ENCODE data around the gene OBSCN. TPM values are rescaled to one million over a fixed set of nuclear protein-coding genes. Genes with fewer than 3 reads are reported as not detected.

The OBSCN gene, protein sequence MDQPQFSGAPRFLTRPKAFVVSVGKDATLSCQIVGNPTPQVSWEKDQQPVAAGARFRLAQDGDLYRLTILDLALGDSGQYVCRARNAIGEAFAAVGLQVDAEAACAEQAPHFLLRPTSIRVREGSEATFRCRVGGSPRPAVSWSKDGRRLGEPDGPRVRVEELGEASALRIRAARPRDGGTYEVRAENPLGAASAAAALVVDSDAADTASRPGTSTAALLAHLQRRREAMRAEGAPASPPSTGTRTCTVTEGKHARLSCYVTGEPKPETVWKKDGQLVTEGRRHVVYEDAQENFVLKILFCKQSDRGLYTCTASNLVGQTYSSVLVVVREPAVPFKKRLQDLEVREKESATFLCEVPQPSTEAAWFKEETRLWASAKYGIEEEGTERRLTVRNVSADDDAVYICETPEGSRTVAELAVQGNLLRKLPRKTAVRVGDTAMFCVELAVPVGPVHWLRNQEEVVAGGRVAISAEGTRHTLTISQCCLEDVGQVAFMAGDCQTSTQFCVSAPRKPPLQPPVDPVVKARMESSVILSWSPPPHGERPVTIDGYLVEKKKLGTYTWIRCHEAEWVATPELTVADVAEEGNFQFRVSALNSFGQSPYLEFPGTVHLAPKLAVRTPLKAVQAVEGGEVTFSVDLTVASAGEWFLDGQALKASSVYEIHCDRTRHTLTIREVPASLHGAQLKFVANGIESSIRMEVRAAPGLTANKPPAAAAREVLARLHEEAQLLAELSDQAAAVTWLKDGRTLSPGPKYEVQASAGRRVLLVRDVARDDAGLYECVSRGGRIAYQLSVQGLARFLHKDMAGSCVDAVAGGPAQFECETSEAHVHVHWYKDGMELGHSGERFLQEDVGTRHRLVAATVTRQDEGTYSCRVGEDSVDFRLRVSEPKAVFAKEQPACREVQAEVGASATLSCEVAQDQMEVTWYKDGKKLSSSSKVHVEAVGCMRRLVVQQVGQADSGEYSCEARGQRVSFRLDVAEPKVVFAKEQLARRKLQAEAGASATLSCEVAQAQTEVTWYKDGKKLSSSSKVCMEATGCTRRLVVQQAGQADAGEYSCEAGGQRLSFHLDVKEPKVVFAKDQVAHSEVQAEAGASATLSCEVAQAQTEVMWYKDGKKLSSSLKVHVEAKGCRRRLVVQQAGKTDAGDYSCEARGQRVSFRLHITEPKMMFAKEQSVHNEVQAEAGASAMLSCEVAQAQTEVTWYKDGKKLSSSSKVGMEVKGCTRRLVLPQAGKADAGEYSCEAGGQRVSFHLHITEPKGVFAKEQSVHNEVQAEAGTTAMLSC (N-terminal part only)
- 10 to 100 TPM in 1 of 2 experiments, 1 to 10 TPM in 1; 5.7 to 10.4 TPM for total RNA-seq

DNA sequence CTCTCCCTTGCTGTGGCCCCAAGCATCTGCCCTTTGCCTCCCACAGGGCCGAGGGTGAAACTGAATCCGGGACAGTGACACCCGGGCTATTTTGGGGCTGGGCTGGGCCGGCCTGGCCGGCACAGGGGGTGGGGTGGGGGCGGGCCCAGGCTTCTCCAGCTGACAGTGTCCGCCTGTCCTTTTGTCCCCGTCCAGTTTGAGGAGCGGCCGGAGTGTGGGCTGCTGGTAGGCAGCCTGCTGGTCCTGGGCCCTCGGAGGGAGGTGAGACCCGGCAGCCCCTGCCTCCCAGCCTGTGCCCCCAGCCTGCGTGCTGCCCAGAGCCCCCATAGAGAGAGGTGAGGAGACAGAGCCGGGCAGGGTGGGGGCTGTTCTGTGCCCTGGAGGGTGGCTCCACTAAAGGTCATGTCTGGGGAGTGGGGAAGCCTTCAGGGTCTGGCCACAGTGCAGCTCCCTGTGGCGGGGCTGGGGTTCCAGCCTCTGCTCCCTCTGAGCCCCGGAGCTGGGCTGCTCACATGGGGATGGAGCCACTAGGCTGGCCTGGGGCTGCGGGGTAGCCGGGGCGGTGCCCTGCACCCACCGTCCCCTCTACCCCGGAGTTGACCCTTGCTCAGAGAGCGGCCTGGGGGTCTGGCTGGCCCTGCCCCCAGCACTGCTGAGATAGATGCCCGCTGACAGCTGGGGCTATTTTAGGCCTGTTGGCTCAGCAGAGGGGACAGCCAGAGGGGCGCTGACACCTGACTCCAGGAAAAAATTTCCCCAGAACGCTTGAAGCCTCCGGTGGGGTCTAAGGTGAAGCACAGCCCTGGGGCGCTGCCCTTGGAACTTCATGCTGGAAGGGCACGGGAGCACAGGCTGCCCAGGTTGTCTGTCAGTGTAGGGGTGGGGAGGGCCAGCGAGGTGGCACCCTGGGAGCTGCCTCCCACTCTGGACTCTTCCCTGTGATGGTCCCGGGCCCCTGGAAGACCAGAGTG is at the start of gene OBSCN:
OBSCN (plus strand) TSS at position 194 of the 971 bp plus-strand sequence. CDS start 3,740 bp downstream, outside the sequence.
- CTCF ChIA-PET: no interaction called here
- H3K4me3 Mint-ChIP-seq: no peak within 1 kb of the TSS
- H3K36me3 Mint-ChIP-seq: no peaks in the 10 kb centered on the region
- no peaks in the 10 kb centered on the region for H3K27me3 Mint-ChIP-seq
- ATAC-seq (no peak), DNase-seq (no peak)
- no peaks in the 10 kb centered on the region for H3K9me3 Mint-ChIP-seq (ENCODE audit: low read depth)
- no peak within 1 kb of the TSS for H3K27ac Mint-ChIP-seq
- H3K4me1 Mint-ChIP-seq: no peaks in the 10 kb centered on the region

DNA sequence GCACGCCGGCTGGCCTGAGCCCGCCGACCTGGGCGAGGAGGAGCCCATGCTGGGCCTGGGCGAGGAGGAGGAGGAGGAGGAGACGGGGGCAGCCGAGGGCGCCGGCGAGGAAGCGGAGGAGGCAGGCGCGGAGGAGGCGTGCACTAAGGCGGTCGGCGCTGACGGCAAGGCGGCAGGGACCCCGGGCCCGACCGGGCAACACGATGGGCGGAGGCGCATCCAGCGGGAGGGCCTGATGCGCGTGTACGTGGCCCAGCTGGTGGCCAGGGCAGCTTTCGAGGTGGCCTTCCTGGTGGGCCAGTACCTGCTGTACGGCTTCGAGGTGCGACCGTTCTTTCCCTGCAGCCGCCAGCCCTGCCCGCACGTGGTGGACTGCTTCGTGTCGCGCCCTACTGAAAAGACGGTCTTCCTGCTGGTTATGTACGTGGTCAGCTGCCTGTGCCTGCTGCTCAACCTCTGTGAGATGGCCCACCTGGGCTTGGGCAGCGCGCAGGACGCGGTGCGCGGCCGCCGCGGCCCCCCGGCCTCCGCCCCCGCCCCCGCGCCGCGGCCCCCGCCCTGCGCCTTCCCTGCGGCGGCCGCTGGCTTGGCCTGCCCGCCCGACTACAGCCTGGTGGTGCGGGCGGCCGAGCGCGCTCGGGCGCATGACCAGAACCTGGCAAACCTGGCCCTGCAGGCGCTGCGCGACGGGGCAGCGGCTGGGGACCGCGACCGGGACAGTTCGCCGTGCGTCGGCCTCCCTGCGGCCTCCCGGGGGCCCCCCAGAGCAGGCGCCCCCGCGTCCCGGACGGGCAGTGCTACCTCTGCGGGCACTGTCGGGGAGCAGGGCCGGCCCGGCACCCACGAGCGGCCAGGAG is 49.5 kb upstream of the OBSCN start:
- H3K27ac Mint-ChIP-seq: no peak overlapping the region
- peaks cover 30% of the 10 kb centered on the region for H3K4me1 Mint-ChIP-seq
- ATAC-seq: no peak
- CTCF ChIA-PET: interaction anchor here (1.3 kb wide), 1 partner anchor 48 kb away, joined by 3 read pairs; no protein-coding TSS in a partner anchor
- no peaks in the 10 kb centered on the region for H3K27me3 Mint-ChIP-seq
- no peak for DNase-seq
- H3K36me3 Mint-ChIP-seq: no peaks in the 10 kb centered on the region
- H3K4me3 Mint-ChIP-seq: no peak overlapping the region
- H3K9me3 Mint-ChIP-seq (ENCODE audit: low read depth): no peaks in the 10 kb centered on the region

DNA sequence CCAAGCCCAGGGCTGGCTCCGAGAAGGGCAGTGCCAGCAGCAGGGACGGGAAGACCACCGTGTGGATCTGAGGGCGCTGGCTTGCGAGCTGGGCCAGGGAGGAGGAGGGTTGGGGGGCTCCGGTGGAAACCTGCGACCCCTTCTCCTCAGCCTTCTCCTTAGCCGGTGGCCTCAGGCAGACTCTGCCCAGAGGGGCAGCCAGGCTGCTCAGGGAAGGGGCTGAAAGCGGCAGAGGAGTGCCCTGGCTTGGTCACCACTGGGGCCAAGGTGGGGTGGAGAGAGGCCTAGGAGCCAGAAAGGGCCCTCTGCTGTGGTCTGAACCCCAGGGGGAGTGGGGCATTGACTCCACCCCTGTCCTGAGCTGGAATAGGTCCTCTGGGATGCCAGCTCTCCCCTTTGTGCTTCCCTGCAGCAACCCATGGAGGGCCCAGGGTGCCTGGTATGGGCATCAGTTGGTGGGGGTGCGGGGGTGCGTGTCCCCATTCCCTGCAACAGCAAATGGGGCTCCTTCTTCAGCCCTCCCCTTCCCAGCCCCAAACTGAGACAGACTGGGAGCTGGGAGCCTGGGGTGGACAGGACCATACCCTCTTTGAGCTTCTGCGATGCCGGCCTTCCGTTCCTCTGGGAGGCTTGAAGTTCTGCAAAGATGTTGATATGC is 48.7 kb upstream of the OBSCN start:
- no peaks in the 10 kb centered on the region for H3K27me3 Mint-ChIP-seq
- CTCF ChIA-PET: no interaction called here
- H3K4me1 Mint-ChIP-seq: peaks cover 31% of the 10 kb centered on the region
- no peaks in the 10 kb centered on the region for H3K9me3 Mint-ChIP-seq (ENCODE audit: low read depth)
- DNase-seq (no peak), ATAC-seq (no peak)
- no peaks in the 10 kb centered on the region for H3K36me3 Mint-ChIP-seq
- H3K27ac Mint-ChIP-seq: no peak overlapping the region
- H3K4me3 Mint-ChIP-seq: no peak overlapping the region

DNA sequence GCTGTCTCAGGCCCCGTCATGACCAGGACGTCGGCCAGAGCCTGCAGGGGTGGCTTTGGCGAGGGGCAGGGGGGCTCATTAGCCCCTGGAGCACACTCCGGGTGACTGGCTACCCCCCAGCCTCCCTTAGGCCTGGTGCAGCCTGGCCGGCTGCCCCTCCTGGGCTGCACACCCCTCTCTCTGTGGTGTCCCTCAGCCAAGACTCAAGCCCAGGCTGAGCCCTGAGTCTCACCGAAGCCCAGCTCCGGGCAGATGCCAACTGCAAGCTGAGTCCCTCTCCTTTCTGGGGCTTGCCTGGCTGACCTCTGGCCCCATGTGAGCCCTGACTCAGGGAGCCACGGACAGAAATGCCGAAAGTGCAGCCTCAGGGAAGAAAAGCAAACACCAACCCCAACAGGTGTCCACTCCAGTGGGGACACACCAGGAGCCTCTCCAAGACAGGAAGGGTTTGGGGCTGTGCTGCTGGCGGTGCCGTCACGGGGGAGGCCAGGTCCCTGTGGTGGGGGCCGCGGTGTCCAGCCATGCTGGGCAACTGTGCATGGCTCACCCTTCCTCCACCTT is 47.6 kb upstream of the OBSCN start:
- ATAC-seq: no peak
- CTCF ChIA-PET: no interaction called here

DNA sequence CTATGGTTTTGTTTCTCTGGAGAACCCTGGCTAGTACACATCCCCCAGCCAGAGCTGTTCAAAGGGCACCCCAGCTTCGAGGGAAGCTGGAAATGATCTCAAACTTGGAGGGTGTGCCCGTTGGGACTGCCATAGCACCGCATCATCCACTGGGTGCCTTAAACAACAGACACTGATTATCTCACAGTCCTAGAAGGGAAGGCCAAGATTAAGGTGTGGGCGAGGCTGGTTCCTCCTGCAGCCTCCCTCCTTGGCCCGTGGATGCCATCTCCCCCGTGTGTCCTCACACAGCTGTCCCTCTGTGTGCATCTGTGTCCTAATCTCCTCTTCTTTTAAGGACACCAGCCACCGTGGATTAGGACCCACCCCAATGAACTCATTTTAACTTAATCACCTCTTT is 46.5 kb upstream of the OBSCN start:
- H3K4me1 Mint-ChIP-seq: peaks cover 35% of the 10 kb centered on the region
- CTCF ChIA-PET: interaction anchor here (0.9 kb wide), 1 partner anchor 297 kb away, joined by 4 read pairs; no protein-coding TSS in a partner anchor
- no peak overlapping the region for H3K27ac Mint-ChIP-seq
- H3K9me3 Mint-ChIP-seq (ENCODE audit: low read depth): no peaks in the 10 kb centered on the region
- H3K36me3 Mint-ChIP-seq: no peaks in the 10 kb centered on the region
- H3K27me3 Mint-ChIP-seq: no peaks in the 10 kb centered on the region
- ATAC-seq: no peak
- DNase-seq: no peak
- no peak overlapping the region for H3K4me3 Mint-ChIP-seq

More for the DNA sequence above, 47.6 kb upstream of the OBSCN start:
- no peaks in the 10 kb centered on the region for H3K27me3 Mint-ChIP-seq
- peaks cover 40% of the 10 kb centered on the region for H3K4me1 Mint-ChIP-seq
- H3K4me3 Mint-ChIP-seq: no peak overlapping the region
- DNase-seq: no peak
- H3K36me3 Mint-ChIP-seq: no peaks in the 10 kb centered on the region
- H3K9me3 Mint-ChIP-seq (ENCODE audit: low read depth): no peaks in the 10 kb centered on the region
- no peak overlapping the region for H3K27ac Mint-ChIP-seq

DNA sequence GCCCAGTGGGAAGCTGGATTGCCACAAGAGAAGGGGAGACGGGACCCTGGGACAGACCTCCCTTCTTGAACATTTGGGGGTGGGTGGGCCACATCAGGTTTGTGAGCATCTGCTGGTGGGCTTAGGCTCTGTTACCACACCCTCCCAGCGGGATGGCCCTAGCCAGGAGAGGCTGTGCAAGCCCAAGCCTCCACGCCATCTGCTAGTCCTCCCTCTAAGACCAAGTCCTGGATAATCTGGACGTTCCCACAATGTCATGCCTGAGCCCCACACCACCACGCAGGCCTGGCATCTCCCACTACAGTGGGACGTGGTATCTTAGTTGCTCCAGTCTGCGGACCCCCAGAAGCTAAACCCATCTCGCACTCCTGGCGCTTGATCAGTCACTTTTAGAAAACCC is 46.0 kb upstream of the OBSCN start:
- Mint-ChIP-seq H3K27me3 (no peaks in the 10 kb centered on the region), H3K27ac (no peak overlapping the region), H3K9me3 (ENCODE audit: low read depth) (no peaks in the 10 kb centered on the region), H3K4me1 (peaks cover 37% of the 10 kb centered on the region), H3K4me3 (no peak overlapping the region), H3K36me3 (no peaks in the 10 kb centered on the region)
- ATAC-seq (no peak), DNase-seq (no peak)
- CTCF ChIA-PET: interaction anchor here (0.6 to 0.9 kb wide), 3 partner anchors 21 to 297 kb away, joined by 3 to 4 read pairs (median 4); partner anchors contain the start of gene GUK1

DNA sequence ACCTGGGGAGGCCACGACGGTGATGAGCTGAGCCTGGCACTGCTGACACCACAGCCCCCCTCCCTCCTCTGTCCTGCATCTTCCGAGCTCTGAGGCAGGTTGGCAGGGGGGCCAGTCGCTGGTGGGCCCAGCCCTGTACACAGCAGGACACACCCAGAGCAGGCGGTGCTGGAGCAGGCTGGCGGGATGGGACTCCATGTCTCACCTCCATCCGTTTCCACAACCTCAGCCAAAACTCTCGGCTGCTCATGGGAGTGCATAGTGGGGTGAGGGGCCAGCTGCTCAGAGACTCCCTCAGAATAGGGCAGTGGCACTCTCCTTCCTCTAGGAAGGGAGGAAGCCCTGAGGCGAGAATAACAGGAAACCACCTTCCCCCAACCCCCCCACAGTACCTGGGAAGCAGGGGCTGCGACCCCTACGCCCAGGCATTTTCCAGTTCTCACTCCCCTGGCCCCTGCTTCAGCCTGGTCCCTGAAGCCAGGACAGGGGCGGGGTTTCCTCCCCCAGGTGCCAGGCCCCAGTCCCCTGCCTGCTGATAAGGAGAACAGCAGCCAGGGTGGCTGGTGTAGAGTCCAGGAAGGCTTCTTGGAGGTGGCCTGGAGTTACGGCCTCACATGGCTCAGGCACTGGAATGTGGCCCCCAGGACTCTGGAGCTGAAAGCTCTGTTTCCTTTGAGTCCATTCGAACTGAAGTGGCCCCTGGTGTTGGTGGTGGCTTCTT is 45.4 kb upstream of the OBSCN start:
- no peaks in the 10 kb centered on the region for H3K36me3 Mint-ChIP-seq
- peak overlapping the region; percentile 43 for H3K27ac Mint-ChIP-seq
- no peaks in the 10 kb centered on the region for H3K27me3 Mint-ChIP-seq
- ATAC-seq (no peak), DNase-seq (no peak)
- H3K4me1 Mint-ChIP-seq: peaks cover 34% of the 10 kb centered on the region
- no peaks in the 10 kb centered on the region for H3K9me3 Mint-ChIP-seq (ENCODE audit: low read depth)
- no peak overlapping the region for H3K4me3 Mint-ChIP-seq
- CTCF ChIA-PET: interaction anchor here (0.6 to 0.7 kb wide), 2 partner anchors 22 to 32 kb away, joined by 3 to 4 read pairs; partner anchors contain the start of gene GUK1

DNA sequence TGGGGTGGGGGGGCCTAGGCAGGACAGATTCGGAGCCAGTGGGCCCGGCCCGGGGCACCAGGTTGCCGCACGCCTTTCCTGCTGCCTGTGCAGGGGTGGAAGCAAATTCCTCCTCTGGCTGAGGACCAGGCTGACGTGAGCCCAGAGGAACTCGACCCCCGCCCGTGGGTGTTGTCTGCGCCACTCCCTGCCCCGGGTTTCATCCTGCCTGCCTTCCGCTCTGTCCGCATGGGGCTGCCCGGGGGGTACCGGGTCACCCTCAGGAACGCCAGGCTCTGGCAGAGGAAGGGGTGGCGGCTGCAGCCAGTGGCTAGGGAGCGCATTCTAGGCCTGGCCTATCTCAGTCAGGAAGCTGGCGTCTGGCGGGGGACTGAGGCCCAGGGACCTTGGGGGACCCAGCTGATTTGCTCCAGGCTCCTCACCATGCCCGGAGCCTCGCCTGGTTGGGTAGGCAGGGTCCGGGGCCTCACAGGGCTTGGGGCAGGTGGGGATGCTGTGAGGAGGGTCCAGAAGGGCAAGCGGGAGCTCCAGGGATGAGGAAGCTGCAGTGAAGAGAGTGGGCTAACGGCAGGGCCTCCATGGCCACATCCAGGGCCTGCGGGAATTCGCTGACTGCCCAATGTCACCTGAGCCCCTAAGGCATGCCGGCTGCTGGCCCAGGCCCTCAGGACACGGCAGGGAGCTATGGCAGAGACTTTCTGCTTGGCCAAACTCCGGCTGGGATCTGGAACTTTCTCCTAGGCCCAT is 44.7 kb upstream of the OBSCN start:
- H3K36me3 Mint-ChIP-seq: no peaks in the 10 kb centered on the region
- H3K4me3 Mint-ChIP-seq: no peak overlapping the region
- H3K4me1 Mint-ChIP-seq: peaks cover 36% of the 10 kb centered on the region
- CTCF ChIA-PET: interaction anchor here (5.2 kb wide), 1 partner anchor 32 kb away, joined by 62 read pairs; no protein-coding TSS in a partner anchor
- H3K27ac Mint-ChIP-seq: no peak overlapping the region
- no peaks in the 10 kb centered on the region for H3K9me3 Mint-ChIP-seq (ENCODE audit: low read depth)
- ATAC-seq (no peak), DNase-seq (no peak)
- no peaks in the 10 kb centered on the region for H3K27me3 Mint-ChIP-seq

DNA sequence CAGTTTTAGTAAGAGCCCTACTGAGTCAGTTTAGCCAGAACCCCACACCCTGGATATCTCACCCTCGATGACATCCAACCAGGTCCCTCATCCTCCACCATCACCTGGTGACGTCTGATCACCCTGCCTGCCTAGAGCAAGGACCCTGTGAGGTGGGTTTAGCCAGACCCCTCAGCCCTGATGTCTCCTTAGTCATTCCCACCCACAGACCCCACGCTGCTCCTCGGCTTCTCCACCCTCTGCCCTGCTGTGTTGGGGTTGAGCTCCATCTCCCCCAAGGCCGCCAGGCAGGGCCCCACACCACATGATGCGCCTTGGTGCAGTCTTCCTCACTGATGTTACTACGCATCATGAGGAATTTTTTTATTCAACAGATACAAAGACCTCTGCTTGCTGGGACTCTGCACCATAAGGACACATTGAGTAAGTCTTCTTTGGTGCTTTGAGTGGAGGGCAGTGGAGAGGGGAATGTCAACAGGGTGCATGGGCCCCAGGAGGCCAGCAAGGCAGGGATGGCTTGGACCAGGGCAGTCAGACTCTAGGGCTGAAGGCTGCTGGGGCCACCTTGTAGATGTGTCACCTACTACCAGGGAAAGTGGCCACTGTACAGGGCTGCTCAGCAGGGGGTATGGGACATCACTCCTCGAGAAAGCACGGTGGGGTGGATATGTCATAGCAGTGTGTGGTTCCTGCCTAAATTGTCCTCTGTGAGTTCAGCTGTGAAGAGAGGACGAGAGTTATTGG is 43.9 kb upstream of the OBSCN start:
- no peaks in the 10 kb centered on the region for H3K9me3 Mint-ChIP-seq (ENCODE audit: low read depth)
- H3K27ac Mint-ChIP-seq: peak overlapping the region; percentile 79
- H3K36me3 Mint-ChIP-seq: no peaks in the 10 kb centered on the region
- ATAC-seq (no peak), DNase-seq (no peak)
- H3K27me3 Mint-ChIP-seq: no peaks in the 10 kb centered on the region
- CTCF ChIA-PET: interaction anchor here (1.2 to 5.2 kb wide), 3 partner anchors 33 to 1755 kb away, joined by 3 to 62 read pairs (median 4); no protein-coding TSS in a partner anchor
- H3K4me3 Mint-ChIP-seq: peak overlapping the region; percentile 85
- H3K4me1 Mint-ChIP-seq: peaks cover 36% of the 10 kb centered on the region
